HG02870 (cell line): ENCODE results near the gene GJC3.
"Not testable (repeated sequence)": the region's sequence is repeated elsewhere in the genome, so short reads cannot be mapped to it uniquely, and the experiment has no call there.

ENCODE experiments used
- ATAC-seq: cut with Tn5 transposase; IDR thresholded peaks from one replicate; pipeline ENCODE4 v1.9.1; 2021; ENCODE audit warnings: mild to moderate bottlenecking, moderate library complexity; ENCODE audit not compliant: unreplicated experiment

The GJC3 gene

DNA sequence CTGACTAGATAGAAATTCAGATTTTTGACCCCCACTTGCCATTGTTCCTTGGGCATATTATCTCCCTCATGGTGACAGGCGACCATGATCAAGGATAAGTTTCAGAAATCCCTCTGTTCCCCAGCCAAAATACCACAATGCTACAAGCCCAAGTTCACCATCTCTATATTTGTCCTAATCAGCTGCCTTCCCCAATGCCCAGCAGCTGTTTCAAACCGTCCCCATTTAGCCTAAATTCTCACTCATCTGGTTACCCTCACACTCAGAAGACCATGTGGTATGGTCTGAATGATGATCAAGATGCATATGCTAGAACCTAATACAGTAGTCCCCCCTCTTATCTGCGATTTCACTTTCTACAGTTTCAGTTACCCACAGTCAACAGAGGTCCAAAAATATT lies 956 bp upstream of the GJC3 start:
- no peak for ATAC-seq

DNA sequence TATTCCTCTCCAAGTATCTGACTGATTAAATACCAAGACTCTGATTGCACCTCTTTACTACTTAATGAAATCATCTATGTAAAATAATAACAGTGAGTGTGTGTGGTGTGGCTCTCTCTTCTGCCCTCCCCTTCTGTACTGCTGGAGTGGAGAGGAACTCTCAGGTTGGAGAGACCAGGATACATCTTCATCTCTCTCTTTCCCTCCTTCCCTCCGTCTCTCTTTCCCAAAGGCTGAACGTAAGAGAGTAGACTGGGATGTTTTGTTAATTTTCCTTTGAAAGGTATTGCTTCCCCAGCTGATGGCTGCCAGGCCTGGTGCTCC lies 272 bp upstream of the GJC3 start:
- ATAC-seq: no peak

DNA sequence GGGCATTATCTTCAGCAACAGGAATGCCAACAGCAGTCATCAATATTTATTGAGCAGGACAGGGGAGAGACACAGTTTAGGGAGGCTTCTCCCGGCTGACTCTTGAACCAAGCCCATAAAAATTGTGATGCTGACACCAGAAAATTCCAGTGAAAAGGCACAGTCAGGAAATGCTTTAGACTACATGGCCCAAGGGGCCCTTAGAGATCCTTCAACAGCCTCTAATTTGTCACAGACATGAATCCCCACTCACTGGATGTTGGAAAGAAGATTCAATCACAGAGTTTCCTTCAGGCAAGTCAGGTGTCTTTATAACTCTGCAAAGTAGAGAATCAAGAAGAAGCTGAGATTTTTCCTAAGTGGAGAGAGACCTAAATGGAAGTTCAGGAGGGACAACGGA lies 1.2 kb downstream of the GJC3 start:
- ATAC-seq: no peak

- ATAC-seq: no peak
Measured at GRCh38 chr7:99927536-99927935, 1.9 kb downstream of the GJC3 start.

- no peak for ATAC-seq
Measured at GRCh38 chr7:99926321-99926720, 3.1 kb downstream of the GJC3 start.

- no peak for ATAC-seq
Measured at GRCh38 chr7:99923200-99923599, 6.2 kb downstream of the GJC3 start.

- no peak for ATAC-seq
Measured at GRCh38 chr7:99920149-99920548, 9.3 kb downstream of the GJC3 start.

- no peak for ATAC-seq
Measured at GRCh38 chr7:99919814-99920112, 9.7 kb downstream of the GJC3 start.

GRCh38 chr7:99918959-99919813 lies 10.2 kb downstream of the GJC3 start, which contains the start of gene TRIM4:
TRIM4 (minus strand) TSS chr7:99919530; CDS start chr7:99919401, 129 bp downstream.
- peak; percentile 97 for ATAC-seq

- ATAC-seq: no peak
Measured at GRCh38 chr7:99910976-99911375, 18.4 kb downstream of the GJC3 start.

- ATAC-seq: no peak
Measured at GRCh38 chr7:99901581-99901980, 27.8 kb downstream of the GJC3 start.

- ATAC-seq: no peak
Measured at GRCh38 chr7:99899830-99900519, 29.4 kb downstream of the GJC3 start.

- no peak for ATAC-seq
Measured at GRCh38 chr7:99898836-99899235, 30.6 kb downstream of the GJC3 start.

- no peak for ATAC-seq
Measured at GRCh38 chr7:99898023-99898357, 31.4 kb downstream of the GJC3 start.

DNA sequence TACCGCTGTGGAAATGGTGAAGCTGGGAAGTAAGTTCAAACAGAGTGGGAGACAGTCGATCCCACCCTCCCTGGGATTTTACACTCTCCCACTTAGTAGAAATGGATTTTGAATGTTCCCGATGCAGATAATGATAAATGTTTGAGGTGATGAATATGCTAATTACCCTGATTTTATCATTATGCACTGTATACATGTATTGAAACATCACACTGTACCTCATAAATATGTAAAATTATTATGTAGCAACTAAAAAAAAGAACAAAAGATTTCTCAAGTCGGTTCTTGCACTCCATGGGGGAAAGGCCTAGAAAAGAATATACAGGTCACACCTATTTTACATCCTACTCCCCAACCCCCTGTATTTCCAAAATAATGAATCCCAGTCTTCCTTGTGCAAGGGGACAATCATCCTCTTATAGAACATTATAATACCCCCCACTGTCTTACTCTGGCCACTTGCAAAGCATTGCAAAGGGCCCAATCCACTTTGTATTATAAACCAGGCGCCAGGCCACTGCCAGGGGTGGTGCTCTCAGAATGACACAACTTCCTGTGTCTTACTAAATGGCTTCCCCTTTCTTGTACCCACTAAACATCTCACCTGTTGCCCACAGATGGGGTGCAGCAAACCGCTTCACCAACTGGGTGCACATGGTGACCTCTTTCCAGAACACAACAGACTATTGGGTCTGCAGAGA lies 31.9 kb downstream of the GJC3 start:
- ATAC-seq: no peak

GRCh38 chr7:99894738-99895137 lies 34.7 kb downstream of the GJC3 start:
- no peak for ATAC-seq

DNA sequence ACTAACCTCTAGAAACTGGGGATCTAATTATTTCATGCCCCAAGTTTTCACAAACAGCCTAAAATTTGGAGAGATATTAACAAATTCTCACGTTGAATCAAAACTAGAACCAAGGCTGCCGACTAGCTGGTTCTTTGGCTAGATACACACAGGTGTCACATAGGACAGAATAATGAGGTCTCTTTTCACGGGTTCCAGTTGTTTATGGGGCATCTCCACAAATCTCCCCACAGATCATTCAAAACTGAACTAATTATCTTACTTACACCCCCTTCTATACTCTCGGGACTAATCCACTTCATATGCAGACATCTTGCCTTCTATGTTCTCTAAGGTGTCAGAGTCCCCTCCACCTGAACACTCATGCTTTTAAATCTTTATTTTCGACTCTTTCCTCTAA lies 36.1 kb downstream of the GJC3 start:
- ATAC-seq: no peak

GRCh38 chr7:99890348-99890747 lies 39.1 kb downstream of the GJC3 start:
- not testable (repeated sequence) for ATAC-seq

DNA sequence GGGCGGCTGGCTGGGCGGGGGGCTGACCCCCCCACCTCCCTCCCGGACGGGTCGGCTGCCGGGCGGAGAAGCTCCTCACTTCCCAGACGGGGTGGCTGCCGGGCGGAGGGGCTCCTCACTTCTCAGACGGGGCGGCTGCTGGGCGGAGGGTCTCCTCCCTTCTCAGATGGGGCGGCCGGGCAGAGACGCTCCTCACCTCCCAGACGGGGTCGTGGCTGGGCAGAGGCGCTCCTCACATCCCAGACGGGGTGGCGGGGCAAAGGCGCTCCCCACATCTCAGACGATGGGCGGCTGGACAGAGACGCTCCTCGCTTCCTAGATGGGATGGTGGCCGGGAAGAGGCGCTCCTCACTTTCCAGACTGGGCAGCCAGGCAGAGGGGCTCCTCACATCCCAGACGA lies 41.1 kb downstream of the GJC3 start:
- ATAC-seq: not testable (repeated sequence)

- ATAC-seq: no peak
Measured at GRCh38 chr7:99881370-99881769, 48.0 kb downstream of the GJC3 start.

DNA sequence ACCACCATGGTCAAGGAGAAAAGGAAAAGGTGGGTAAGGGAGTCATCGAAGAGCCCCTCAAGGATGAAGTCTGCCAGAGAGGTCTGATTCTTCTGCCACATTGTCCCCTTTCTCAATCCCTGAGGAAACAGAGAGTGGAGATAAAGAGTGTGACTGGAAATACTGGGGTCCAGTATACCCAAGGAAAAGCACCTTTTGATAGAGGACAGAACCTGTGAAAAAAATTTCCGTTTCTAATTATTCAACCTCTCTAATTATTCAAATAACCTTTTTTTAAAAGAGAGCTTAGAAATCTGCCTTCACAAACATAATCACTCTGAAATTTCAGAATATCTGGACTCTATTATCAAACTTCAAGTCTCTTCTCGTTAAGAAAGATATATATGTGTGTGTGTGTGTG lies 52.5 kb downstream of the GJC3 start, which contains the start of gene OR2AE1:
Gene OR2AE1 (minus strand): TSS at position 101 of the 400 bp plus-strand sequence. CDS start 0 bp downstream, at position 101.
- no peak for ATAC-seq

DNA sequence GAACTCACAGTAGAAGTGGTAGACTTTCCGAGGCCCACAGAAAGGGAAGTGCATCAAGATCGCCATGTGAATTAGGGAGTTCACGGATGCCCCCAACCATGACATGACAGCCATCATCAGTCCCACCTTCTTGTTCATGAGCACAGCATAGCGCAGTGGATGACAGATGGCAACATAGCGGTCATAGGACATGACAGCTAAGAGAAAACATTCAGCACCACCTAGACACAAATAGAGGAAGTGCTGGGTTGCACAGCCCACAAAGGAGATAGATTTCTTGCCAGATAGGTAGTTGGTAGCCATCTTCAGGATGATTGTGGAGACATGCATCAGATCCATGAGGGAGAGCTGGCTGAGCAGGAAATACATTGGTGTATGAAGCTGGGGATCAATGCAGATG lies 52.9 kb downstream of the GJC3 start:
- no peak for ATAC-seq
